Stimulated activated memory B cell treated with anti-CD40 and anti-IgM and Interleukin-4, amounts not matched to agents 10 μg/mL and 1 μg/mL and 100 μg/mL, for 72 hours (primary cell): ENCODE data around the gene CABLES1.

Source experiments
- ATAC-seq: fragments of 150-1000 bp; cut with Tn5 transposase; 2 replicates; pipeline ENCODE4 v1.10.0; 2021
- H3K27ac Mint-ChIP-seq: one replicate; pipeline ENCODE4 v1.8.0; 2022; ENCODE audit warnings: mild to moderate bottlenecking, mixed read lengths
- H3K27me3 Mint-ChIP-seq: one replicate; pipeline ENCODE4 v1.8.0; 2022; ENCODE audit warnings: mixed read lengths
- H3K36me3 Mint-ChIP-seq: one replicate; pipeline ENCODE4 v1.8.0; 2022; ENCODE audit warnings: mixed read lengths
- H3K4me1 Mint-ChIP-seq: one replicate; pipeline ENCODE4 v1.8.0; 2022; ENCODE audit warnings: mixed read lengths
- H3K4me3 Mint-ChIP-seq: one replicate; pipeline ENCODE4 v1.8.0; 2022; ENCODE audit warnings: mild to moderate bottlenecking, moderate library complexity, mixed read lengths
- H3K9me3 Mint-ChIP-seq: one replicate; pipeline ENCODE4 v1.8.0; 2022; ENCODE audit warnings: mixed read lengths

CABLES1 gene

GRCh38 chr18:23165271-23166068 is 30.2 kb downstream of the CABLES1 start:
- Mint-ChIP-seq H3K27ac (no peak overlapping the region), H3K4me1 (no peaks in the 10 kb centered on the region), H3K36me3 (no peaks in the 10 kb centered on the region), H3K4me3 (no peak overlapping the region), H3K27me3 (peaks cover 20% of the 10 kb centered on the region), H3K9me3 (no peaks in the 10 kb centered on the region)
- no peak for ATAC-seq

DNA sequence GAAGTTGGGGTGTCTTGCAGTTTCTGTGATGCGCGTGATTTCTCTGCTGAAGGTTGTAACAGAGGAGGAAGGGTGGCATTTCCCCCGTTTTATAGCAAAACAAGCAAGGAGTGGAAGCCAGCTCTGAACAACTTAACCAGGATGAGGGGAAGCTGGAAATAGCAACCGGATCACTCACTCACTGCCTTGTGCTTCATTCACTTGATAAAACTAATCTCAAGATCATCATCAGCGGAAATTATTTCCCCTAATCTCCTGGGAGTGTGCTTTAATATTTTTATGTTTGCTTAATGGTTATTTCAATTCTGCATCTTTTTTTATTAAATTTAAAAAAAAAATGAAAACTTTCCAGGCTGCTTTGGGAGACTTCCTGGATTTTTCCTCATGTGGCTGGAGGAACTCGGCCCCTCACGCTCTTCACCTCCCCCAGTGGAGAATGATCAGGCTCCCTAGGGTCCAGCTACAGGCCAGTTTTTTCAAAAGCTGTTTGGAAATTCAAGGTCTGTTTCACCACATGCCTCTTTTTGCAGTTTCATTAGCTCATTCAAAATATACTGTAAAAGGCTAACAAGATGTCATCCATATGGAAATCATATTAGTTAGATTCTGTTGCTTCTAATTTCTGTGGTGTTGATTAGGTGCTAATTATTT is 31.7 kb downstream of the CABLES1 start:
- no peak overlapping the region for H3K4me3 Mint-ChIP-seq

DNA sequence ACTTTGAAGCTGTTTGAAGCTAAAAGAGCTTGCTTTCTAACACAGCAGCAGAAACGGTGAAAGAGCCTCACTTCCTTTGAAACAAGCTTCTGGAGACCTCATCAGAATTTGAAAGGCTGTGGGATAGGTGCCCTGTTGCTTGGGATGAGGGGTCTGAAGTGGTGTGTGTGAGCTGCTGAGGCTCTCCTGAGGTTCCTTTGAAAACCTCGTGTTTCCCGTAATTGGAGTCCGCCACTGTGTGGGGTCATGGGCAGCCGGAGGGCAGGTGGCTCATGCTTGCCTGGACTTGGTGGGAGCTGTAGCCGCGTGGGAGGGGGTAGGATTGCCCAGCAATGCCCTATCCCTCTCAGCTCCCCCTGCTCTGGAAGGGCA is 34.4 kb downstream of the CABLES1 start:
- H3K4me3 Mint-ChIP-seq = no peak overlapping the region
- no peaks in the 10 kb centered on the region for H3K4me1 Mint-ChIP-seq
- no peak for ATAC-seq
- no peak overlapping the region for H3K27ac Mint-ChIP-seq
- H3K27me3 Mint-ChIP-seq = peaks cover 10% of the 10 kb centered on the region
- H3K36me3 Mint-ChIP-seq = no peaks in the 10 kb centered on the region
- no peaks in the 10 kb centered on the region for H3K9me3 Mint-ChIP-seq

More for the DNA sequence above, 31.7 kb downstream of the CABLES1 start:
- no peak overlapping the region for H3K27ac Mint-ChIP-seq
- no peaks in the 10 kb centered on the region for H3K9me3 Mint-ChIP-seq
- no peaks in the 10 kb centered on the region for H3K36me3 Mint-ChIP-seq
- peaks cover 20% of the 10 kb centered on the region for H3K27me3 Mint-ChIP-seq
- ATAC-seq = no peak
- H3K4me1 Mint-ChIP-seq = no peaks in the 10 kb centered on the region

DNA sequence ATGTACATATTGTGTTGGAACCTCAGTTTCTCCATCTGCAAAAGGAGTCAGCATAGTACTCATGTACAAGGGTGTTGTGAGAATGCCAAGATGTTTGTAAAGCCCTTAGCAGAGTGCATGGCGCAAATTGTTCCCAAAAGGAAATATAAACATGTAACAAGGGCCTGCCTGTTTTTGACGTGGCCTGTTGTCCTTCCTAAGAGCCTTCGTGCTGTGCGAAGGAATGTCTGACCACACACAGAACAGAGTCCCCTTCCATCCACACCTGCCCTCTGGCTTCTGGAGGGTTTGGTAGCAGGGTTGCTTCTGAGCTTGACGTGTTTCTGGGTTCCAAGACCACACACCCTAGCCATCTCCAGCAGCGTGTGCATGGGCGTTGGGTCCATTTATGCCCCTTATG is 34.9 kb downstream of the CABLES1 start:
- no peak overlapping the region for H3K27ac Mint-ChIP-seq
- H3K36me3 Mint-ChIP-seq = no peaks in the 10 kb centered on the region
- H3K4me3 Mint-ChIP-seq = no peak overlapping the region
- no peak for ATAC-seq
- peaks cover 10% of the 10 kb centered on the region for H3K27me3 Mint-ChIP-seq
- no peaks in the 10 kb centered on the region for H3K4me1 Mint-ChIP-seq
- no peaks in the 10 kb centered on the region for H3K9me3 Mint-ChIP-seq

DNA sequence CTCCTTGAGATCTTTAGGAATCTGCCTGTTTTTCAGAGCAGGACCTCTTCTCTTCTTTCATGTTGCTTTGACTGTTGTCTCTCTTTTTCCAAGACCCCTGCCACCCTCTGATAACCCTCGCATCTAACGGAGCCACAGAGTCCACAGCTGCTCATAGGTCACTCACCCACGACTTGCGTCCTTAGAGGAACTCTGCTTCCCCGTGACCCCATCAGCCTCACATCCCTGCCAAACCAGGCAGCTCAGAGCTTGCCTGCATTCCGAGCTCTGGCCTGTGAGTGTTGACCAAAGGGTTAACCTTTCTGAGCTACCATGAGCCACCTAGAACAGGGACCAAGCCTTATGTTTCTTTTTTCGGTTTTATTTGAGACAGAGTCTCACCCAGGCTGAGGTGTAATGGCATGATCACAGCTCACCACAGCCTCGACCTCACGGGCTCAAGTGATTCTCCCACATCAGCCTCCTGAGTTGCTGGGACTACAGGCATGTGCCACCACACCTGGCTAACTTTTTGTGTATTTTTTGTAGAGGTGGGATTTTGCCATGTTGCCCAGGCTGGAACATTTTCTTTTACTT is 36.4 kb downstream of the CABLES1 start:
- no peak overlapping the region for H3K27ac Mint-ChIP-seq
- no peak overlapping the region for H3K4me3 Mint-ChIP-seq
- no peaks in the 10 kb centered on the region for H3K36me3 Mint-ChIP-seq
- H3K4me1 Mint-ChIP-seq = no peaks in the 10 kb centered on the region
- no peaks in the 10 kb centered on the region for H3K9me3 Mint-ChIP-seq
- no peak for ATAC-seq
- peaks cover 10% of the 10 kb centered on the region for H3K27me3 Mint-ChIP-seq

DNA sequence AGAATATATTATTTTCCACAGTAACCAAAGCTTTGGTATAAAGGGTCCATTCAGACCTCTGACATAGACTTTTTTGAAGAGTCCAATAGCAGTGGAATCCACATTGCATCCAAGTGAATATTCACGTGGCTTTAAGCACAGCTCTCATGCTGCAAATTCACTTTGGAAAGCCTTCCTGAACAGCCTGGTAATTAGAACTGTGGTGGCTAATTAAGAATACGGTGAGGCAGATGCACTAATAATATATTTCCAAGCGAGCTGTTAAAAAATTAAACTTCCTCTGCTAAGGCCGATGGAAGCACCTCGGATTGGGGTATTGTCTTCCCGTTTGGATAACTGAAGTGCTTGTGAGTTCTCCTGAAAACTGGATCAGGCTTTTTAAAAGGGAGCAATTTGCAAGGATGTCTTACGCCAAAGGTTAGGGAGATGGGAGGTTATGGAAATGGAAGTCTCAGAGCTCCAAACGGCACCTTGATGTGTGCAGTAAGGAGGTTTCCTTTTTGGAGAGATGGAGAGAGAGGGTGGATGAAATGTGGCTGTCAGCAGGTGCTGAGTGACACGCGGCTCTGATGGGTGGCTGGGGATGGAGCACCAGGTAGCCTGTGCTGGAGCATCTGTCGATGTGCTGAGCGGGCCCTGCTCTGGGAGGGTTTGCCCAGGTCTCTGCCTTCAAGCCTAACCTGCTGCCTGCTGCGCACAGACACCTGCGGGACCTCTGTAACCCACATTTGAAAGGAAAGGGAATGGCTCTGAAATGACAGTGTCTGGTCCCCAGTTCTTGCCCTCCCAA is 37.5 kb downstream of the CABLES1 start:
- H3K36me3 Mint-ChIP-seq = no peaks in the 10 kb centered on the region
- H3K27me3 Mint-ChIP-seq = peaks cover 9% of the 10 kb centered on the region
- no peak overlapping the region for H3K27ac Mint-ChIP-seq
- no peak overlapping the region for H3K4me3 Mint-ChIP-seq
- H3K4me1 Mint-ChIP-seq = no peaks in the 10 kb centered on the region
- ATAC-seq = no peak
- H3K9me3 Mint-ChIP-seq = no peaks in the 10 kb centered on the region

DNA sequence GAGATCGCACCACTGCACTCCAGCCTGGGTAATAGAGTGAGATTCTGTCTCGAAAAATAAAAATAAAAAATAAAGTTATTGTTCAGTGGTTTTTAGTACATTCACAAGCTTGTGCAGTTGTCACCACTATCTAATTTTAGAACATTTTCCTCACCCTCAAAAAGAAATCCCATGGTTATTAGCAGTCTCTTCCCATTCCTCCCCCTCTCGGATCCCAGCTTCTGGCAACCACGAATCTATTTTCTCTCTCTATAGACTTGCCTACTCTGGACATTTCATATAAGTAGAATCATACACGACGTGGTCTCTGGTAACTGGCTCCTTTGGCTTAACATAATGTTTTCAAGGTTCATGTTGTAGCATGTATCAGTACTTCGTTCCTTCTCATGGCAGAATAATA is 38.6 kb downstream of the CABLES1 start:
- no peak overlapping the region for H3K4me3 Mint-ChIP-seq

GRCh38 chr18:23176701-23177432 is 41.6 kb downstream of the CABLES1 start:
- no peaks in the 10 kb centered on the region for H3K4me1 Mint-ChIP-seq
- H3K27ac Mint-ChIP-seq = no peak overlapping the region
- H3K9me3 Mint-ChIP-seq = no peaks in the 10 kb centered on the region
- H3K36me3 Mint-ChIP-seq = no peaks in the 10 kb centered on the region
- H3K4me3 Mint-ChIP-seq = no peak overlapping the region
- peaks cover 15% of the 10 kb centered on the region for H3K27me3 Mint-ChIP-seq
- ATAC-seq = no peak

More for the DNA sequence above, 38.6 kb downstream of the CABLES1 start:
- Mint-ChIP-seq H3K36me3 (no peaks in the 10 kb centered on the region), H3K27me3 (peaks cover 15% of the 10 kb centered on the region), H3K4me1 (no peaks in the 10 kb centered on the region), H3K9me3 (no peaks in the 10 kb centered on the region), H3K27ac (no peak overlapping the region)
- no peak for ATAC-seq

GRCh38 chr18:23177433-23178072 is 42.3 kb downstream of the CABLES1 start:
- Mint-ChIP-seq H3K9me3 (no peaks in the 10 kb centered on the region), H3K4me3 (no peak overlapping the region), H3K27ac (peak overlapping the region; percentile 3), H3K36me3 (no peaks in the 10 kb centered on the region), H3K4me1 (no peaks in the 10 kb centered on the region), H3K27me3 (peaks cover 15% of the 10 kb centered on the region)
- ATAC-seq = no peak

GRCh38 chr18:23178201-23178600 is 42.9 kb downstream of the CABLES1 start:
- no peak for ATAC-seq
- H3K9me3 Mint-ChIP-seq = no peaks in the 10 kb centered on the region
- H3K4me1 Mint-ChIP-seq = no peaks in the 10 kb centered on the region
- no peak overlapping the region for H3K4me3 Mint-ChIP-seq
- H3K27ac Mint-ChIP-seq = peak overlapping the region; percentile 3
- H3K36me3 Mint-ChIP-seq = no peaks in the 10 kb centered on the region
- peaks cover 15% of the 10 kb centered on the region for H3K27me3 Mint-ChIP-seq

DNA sequence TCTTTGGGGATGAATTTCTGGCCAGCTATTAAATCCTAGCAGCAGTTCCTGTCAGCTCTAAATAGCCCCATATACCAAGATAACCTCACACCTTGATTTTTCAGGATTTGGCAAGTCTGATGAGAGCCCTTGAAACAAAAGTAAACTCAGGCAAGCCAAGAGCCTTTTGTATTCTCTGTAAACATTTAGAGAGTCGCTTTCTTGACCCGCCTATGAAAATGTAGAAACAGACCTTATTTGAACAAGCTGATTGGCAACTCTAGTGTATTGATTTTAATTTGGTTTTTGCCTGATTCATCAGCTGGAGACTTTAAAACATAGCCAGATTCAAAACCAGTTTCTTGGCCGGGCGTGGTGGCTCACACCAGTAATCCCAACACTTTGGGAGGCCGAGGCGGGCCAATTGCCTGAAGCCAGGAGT is 43.4 kb downstream of the CABLES1 start:
- H3K36me3 Mint-ChIP-seq = no peaks in the 10 kb centered on the region
- H3K27me3 Mint-ChIP-seq = peaks cover 15% of the 10 kb centered on the region
- no peak overlapping the region for H3K4me3 Mint-ChIP-seq
- no peak for ATAC-seq
- no peaks in the 10 kb centered on the region for H3K4me1 Mint-ChIP-seq
- H3K27ac Mint-ChIP-seq = peak overlapping the region; percentile 3
- no peaks in the 10 kb centered on the region for H3K9me3 Mint-ChIP-seq

GRCh38 chr18:23179416-23179815 is 44.1 kb downstream of the CABLES1 start:
- Mint-ChIP-seq H3K36me3 (no peaks in the 10 kb centered on the region), H3K27ac (no peak overlapping the region), H3K4me1 (no peaks in the 10 kb centered on the region), H3K9me3 (no peaks in the 10 kb centered on the region), H3K4me3 (no peak overlapping the region), H3K27me3 (peaks cover 15% of the 10 kb centered on the region)
- no peak for ATAC-seq

GRCh38 chr18:23181547-23181946 is 46.3 kb downstream of the CABLES1 start:
- Mint-ChIP-seq H3K4me3 (no peak overlapping the region), H3K4me1 (no peaks in the 10 kb centered on the region), H3K27me3 (peaks cover 15% of the 10 kb centered on the region), H3K9me3 (no peaks in the 10 kb centered on the region), H3K36me3 (no peaks in the 10 kb centered on the region), H3K27ac (no peak overlapping the region)
- ATAC-seq = no peak

- no peaks in the 10 kb centered on the region for H3K4me1 Mint-ChIP-seq
- no peak for ATAC-seq
- peaks cover 10% of the 10 kb centered on the region for H3K27me3 Mint-ChIP-seq
- peak overlapping the region; percentile 38 for H3K27ac Mint-ChIP-seq
- H3K36me3 Mint-ChIP-seq = no peaks in the 10 kb centered on the region
- H3K4me3 Mint-ChIP-seq = no peak overlapping the region
- no peaks in the 10 kb centered on the region for H3K9me3 Mint-ChIP-seq
Observed at GRCh38 chr18:23182606-23183005, 47.3 kb downstream of the CABLES1 start.
